HG02884 (cell line): Measurements from ENCODE around the gene BCORL1.

Experiments
- ATAC-seq: cut with Tn5 transposase; IDR thresholded peaks from one replicate; pipeline ENCODE4 v1.9.1; 2021; ENCODE audit warnings: mild to moderate bottlenecking, moderate library complexity; ENCODE audit not compliant: unreplicated experiment

BCORL1 gene, protein sequence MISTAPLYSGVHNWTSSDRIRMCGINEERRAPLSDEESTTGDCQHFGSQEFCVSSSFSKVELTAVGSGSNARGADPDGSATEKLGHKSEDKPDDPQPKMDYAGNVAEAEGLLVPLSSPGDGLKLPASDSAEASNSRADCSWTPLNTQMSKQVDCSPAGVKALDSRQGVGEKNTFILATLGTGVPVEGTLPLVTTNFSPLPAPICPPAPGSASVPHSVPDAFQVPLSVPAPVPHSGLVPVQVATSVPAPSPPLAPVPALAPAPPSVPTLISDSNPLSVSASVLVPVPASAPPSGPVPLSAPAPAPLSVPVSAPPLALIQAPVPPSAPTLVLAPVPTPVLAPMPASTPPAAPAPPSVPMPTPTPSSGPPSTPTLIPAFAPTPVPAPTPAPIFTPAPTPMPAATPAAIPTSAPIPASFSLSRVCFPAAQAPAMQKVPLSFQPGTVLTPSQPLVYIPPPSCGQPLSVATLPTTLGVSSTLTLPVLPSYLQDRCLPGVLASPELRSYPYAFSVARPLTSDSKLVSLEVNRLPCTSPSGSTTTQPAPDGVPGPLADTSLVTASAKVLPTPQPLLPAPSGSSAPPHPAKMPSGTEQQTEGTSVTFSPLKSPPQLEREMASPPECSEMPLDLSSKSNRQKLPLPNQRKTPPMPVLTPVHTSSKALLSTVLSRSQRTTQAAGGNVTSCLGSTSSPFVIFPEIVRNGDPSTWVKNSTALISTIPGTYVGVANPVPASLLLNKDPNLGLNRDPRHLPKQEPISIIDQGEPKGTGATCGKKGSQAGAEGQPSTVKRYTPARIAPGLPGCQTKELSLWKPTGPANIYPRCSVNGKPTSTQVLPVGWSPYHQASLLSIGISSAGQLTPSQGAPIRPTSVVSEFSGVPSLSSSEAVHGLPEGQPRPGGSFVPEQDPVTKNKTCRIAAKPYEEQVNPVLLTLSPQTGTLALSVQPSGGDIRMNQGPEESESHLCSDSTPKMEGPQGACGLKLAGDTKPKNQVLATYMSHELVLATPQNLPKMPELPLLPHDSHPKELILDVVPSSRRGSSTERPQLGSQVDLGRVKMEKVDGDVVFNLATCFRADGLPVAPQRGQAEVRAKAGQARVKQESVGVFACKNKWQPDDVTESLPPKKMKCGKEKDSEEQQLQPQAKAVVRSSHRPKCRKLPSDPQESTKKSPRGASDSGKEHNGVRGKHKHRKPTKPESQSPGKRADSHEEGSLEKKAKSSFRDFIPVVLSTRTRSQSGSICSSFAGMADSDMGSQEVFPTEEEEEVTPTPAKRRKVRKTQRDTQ (N-terminal part only)

DNA sequence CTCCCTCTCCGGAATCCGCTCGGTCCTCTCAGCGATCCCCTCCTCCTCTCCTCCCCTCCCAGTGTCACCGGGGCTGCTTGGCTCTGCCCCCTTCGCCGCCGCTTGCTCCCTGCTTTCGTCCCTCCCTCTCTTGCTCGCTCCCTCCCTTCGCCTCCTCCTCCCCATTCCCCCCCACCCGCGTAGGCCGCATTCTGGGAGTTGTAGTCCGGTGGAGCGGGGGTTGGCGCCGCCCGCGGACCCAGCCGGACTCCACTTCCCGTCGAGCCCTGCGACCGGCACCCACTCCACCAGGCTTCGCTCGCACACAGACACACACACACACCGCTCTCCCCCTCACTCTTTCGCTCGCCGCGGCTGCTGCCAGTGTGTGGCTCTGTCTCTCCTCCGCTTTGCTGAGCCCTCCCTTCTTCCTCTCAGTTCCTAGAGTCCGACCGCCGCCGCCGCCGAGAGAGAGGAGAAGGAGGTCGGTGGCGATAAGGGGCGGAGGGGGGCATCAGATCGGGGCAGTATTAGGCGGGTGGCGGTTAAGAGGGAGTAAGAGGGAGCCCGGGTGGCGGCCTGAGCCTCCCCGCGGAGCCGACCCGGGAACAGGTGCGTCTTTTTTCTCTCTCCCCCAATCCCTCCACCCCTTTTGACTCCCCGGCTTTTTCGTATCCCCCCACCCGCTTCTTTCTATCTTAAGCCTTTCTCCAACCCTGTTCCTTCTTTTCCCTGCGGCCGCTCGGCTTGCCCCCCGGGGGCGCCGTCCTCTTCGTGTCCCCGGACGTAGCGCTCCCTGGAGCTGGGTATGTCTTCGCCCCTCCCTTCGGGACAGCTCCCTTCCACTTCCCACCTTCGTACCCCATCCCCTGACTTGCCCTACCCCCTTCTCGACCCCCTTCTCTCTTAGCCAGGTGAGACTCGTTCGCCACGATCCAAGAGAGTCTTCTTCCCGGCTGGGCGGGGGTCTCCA lies at the start of gene BCORL1:
BCORL1 (plus strand) TSS at position 336 of the 952 bp plus-strand sequence. CDS start 22,597 bp downstream, outside the sequence.
- ATAC-seq: peak; percentile 86

DNA sequence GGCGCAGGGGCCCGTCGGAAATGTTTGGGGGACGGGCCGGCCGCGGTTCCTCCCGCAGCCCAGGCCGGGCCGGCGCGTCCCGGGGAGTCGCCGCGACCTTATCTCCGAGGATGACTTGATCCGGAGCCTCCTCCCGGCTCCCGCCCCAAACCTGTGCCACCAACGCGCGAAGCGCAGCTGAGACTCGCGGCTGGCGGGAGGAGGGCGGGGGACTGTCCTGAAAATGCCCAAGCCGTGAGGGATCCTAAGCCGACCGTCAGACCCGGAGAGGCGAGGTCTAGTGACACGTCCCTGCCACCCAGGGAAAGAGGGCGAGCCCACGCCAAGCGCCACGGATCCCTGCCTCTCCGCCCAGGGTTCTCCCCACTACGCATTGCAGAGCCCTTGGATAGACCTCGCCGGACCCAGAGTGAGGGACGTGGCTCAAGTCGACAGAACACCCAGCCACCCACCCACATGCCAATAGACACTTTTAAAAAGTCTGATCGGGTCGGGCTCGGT lies 49.6 kb upstream of the BCORL1 start:
- peak; percentile 14 for ATAC-seq

DNA sequence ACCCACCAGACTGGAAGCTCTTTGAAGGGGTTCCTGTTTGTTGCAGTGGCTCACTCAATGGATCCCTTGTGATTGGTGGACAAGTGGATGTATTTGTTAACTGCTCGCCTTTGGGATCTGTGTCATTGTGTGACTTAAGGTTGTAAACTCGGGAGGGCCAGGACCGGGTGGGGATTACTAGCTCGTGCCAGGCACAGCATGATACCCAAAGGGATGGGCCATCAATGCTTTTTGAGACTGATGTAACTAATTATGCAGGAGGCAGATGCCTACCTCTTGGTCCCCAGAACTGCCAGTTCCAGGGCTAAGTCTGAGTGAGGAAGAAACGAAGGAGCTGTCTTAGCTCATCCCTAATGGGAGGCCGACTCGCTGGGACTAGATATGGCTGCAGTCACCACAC lies 48.7 kb upstream of the BCORL1 start:
- no peak for ATAC-seq

DNA sequence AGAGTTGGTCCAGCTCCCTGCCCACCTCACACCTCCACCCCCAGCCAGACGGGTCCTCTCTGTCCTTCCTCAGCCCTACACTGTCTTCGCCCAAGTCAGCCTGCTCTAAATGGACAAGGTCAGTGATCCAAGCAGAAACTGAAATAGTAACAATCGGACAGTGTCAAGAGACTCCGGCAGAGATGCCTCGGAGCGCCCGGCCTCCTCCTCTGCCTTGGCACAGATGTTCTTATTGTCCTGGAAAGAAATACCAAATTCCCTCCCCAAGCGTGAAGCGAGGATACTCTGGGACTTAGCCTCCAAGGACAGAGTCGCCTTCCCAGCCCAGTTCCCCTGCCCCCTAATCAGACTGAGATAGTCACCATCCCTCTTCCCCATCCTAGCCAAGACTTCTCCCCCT lies 48.0 kb upstream of the BCORL1 start:
- ATAC-seq: no peak

DNA sequence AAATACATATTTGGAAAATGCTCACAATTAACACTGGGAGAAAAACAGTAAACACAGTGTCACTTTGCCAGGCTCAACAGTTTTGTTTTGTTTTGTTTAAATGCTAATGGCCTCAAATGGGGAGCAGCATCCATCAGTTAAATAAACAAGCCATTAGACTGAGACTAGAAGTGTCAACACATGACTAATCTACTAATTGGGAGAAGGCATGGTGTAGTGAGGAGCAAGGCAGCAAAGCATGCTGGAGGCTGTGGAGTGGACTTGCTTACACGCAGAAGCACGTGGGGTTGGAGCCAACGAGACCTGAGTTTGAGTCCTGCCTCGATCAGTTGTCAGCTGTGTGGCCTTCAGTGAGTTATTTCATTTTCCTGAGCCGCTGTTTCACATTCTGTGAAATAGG lies 47.5 kb upstream of the BCORL1 start:
- ATAC-seq: no peak

DNA sequence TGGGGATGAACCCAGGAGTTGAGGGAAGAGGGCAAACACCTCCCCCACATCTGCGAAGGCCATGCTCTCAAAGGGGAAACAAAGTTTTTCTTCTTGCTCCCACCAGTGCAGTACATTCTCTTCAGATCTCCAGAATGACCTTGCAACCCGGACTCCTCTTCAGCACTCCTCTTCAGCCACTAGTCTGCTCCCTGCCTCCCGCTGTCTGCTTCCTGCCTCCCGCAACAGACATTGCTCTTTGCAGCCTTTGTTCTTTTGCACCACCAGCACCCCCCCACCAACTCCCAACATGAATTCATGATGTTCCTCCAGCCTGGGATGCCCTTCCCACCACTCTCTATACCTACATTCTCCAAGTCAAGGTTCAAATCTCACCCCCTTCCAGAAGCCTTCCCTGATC lies 44.4 kb upstream of the BCORL1 start:
- no peak for ATAC-seq

DNA sequence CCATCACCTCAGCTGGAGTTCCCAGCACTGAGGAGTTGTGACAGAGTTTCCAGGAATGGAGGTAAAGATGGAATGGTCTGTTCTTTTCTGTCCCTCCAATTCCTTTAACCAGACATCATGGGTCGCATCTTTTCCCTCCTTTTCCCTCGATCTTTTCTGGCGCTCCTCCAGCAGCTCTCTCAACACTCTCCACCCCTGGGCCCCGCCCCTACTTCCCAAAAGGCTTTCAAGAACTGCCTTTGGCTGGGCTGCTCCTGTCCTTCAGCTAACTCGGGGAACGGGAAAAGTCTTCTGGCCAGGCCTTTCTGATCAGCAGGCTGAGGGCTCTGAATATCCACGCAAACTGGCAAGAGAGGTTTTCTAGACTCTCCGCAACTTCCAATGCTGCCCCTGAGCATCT lies 42.4 kb upstream of the BCORL1 start:
- ATAC-seq: no peak

DNA sequence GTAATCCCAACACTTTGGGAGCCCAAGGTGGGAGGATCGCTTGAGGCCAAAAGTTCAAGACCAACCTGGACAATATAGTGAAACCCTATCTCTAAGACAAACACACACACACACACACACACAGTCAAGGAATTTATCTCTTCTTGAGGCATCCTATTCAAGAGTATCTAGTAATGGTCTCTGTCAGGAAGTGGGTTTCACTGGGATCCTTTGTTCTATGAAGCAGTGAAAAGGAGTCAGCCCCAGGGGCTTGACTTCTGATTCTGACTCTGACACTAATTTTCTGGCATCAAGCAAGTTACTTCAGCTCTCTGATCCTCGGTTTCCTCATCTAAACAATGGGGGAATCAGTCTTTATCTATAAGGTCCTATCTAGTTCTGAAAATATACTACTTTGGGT lies 41.7 kb upstream of the BCORL1 start:
- no peak for ATAC-seq

DNA sequence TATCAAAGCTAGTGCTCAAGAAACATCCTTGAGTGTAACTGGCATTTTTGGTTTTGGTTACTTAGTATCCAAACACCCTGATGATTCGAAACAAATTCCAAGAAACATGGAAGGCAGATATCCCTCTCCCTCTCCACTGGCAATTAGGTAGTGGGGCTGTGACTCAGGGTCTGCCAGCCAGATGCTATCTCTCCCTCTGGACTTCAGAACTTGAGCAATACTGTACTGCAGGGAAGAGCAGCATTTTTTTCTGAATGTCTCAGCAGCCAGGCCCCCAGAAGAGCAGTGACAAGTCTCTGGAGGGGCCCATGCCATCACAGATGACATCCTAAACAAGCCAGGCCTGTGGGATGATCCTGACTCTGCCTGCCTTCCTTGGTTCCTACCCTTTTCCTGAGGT lies 37.3 kb upstream of the BCORL1 start:
- ATAC-seq: no peak

DNA sequence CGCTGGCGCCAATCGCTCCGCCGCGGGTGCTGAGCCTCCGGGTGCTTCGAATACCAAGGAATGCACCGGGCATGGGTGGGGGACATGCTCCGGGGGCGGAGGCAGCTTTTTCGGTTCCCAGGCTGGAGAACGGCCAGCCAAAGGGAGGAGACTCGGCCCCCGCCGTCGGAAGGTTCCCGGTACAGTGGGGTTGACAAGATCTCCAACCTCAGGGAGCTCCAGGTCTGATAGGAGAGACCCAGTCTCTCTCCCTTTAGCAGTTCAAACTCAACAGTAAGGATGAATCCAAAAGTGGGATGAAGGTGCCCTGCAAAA lies 29.1 kb upstream of the BCORL1 start:
- no peak for ATAC-seq

DNA sequence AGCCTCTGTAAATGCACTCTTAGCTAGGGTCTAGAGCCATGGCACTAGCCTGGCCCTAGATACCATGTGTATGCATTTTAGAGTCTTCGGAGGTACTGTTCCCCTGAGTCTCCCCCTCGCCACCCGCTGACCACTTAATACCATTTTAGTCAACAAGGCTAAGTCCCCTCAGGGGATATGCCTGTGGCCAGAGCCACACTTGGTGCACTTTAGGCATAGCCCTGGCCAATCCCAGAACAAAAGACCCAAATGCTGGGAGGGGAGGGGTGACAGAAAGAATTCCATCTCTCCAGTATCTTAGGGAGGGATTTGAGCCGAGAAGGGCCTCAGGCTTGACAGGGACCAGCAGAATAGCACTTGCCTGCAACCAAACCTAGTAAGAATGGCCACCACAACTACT lies 28.6 kb upstream of the BCORL1 start:
- ATAC-seq: no peak

DNA sequence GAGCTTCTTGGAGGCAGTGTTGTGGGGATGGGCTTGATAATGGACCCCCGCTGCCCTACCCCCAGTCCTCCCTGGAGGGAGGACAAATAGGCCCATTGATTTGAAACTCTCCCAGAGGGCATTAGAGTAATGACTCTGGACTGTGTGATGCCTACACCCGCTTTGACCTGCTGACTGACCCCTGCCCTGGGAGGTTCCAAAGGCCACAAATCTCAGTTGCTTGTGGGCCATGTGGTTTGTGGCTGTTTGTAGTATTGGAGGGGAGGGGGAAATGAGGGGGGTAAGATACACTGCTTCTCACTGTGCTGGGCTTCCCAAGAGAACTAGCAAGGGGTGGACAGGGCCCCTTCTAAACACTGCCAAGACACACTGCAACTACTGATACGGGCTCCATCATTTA lies 27.6 kb upstream of the BCORL1 start:
- ATAC-seq: no peak

DNA sequence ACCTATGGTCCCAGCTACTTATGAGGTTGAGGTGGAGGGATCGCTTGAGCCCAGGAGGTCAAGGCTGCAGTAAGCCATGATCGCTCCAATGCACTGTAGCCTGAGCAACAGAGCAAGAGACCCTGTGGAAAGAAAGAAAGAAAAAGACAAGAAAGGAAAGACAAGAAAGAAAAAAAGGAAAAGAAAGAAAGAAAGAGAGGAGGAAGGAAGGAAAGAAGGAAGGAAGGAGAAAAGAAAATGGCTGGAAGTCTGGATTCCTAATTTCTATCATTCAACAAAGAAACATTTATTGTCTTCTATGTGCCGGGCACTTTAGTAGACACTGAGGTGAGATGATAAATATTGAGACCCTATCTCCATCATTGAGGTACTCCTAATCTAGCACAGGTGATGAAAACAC lies 26.8 kb upstream of the BCORL1 start:
- no peak for ATAC-seq

DNA sequence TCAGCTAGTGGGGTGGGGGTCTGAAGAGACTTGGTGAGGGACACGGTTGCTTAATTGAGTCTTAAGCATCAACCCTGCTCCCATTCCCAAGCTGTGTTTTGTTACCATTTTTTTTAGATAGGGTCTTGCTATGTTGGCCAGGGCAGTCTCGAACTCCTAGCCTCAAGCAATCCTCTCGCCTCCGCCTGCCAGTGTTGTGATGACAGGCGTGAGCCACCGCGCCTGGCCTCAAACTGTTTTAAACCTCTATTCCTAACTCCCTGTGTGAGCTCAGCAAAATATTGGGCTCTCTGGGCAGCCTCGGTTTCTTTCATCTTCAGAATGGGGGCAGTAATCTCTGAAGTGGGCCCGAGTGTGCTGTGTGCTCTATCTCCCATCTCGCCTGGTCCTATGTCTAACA lies 26.3 kb upstream of the BCORL1 start:
- ATAC-seq: no peak

DNA sequence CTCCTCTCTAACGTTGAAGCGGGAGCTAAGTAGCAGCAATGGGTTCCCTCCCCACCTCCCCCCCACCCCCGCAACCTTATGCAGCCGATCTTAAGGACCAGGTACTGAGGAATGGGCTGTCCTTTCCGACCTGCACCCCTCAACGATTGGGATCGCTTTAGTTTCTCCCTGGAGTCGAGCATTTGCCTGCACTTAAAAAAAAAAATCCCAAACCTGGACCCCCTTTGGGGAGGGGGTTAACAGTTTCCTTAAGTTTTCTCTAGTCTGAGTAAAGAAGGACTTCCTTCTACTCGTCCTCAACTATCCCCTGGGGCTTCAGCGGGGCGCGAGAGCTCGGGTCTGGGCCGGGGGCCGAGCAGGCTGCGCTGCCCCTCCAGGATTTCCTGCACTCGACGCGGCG lies 25.7 kb upstream of the BCORL1 start:
- ATAC-seq: no peak

DNA sequence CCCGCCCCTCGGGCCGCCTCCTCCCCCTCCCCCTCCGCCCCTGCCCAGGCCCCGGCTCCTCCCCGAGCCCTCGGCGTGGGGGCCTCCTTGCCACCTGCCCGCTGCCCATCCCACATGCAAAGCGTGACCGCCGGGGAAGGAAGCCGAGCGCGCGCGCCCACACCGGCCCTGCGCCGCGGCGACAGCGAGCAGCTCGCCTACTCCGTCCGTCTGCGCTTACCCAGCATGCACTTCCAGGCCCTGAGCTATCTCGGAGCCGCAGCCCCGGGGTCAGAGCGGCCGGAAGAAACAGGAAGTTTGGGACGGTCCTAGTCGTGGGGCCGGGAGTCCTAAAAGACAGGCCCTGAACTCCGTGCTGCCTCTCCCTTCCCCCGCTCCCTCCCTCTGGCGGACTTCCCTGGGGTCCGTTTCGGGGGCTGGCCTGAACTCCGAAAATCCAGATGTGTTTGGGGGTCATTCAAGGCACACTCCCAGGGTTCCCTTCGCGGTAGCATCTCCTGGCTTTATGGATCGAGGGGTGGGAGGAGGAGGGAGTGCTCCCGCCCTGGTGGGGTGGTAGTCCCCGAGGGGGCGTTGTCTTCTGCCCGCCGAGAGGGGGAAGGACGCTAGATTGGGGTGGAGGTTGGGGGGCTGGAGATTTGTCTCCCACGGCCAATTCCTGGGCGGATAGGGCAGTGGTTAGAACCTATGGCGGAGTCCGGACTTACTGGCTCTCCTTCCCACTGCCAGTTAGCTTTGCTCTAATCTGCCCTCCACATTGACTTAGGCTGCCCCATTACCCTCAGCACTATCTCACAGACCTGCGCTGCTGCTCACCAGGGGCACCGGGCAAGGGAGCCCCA lies 25.0 kb upstream of the BCORL1 start:
- peak; percentile 78 for ATAC-seq

DNA sequence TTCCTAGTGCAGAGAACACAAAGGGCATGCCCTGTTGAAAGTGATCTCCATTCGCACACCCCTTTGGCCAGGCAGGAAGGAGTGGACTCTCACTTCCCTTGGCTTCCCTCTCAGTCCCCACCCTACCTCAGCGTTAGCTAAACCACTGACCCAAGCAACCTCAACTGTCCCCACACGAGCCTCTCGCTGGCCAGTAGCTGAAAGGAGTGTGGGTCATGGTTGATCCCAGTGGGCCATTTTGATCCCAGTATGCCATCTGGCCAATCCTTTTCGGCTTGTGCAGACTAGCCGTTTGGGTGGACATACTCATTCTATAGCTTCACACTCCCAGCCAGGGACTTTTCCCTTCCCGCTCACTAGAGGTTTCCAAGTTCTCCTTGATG lies 24.4 kb upstream of the BCORL1 start:
- ATAC-seq: no peak

DNA sequence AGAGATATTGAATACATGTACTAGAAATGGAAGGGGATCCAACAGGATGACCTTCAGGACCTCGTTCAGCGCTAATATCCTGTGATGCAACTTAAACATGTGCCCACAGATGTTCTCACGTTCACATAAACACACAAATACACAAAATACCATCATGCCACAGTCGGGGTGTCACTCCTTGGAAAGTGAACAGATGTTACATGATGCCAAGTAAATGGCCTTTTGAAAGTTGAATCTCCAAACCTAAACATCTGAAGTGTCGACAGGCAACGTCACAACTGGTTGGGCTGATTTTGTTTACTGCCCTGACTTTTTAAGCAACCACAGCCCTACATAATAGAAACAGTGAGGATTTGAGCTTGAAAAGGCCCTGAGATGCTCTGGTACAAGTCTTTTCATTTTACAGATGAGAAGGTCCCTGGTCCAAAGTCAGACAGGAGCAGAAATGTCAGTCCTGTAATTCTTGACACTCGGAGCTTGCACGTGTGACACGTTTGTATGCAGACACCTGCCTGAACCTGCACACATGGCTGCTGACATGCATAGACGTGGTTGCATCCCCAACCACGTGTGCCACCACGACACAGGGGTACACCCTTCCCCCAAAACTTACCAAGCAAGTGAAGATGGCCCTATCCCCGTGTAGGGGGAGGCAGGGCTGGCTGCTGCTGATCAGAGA lies 23.5 kb upstream of the BCORL1 start:
- no peak for ATAC-seq

DNA sequence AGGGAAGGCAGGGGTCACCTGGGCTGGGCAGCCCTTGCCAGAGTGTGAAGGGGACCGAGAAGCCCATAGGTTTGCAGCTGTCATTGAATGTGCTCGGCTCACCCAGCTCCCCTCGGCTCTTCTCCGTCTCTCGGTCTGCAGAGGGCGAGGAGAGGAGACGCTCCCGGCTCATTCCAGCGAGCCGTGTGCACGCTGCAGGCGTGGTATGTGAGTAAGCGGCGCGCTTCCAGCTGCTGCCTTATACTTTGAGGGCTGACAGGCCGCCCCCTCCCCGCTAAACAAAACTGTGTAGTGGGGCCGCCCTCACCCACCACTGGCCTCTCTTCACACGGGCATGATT lies 23.0 kb upstream of the BCORL1 start:
- ATAC-seq: no peak
